ENCODE results near the gene PRSS27. TPM values are rescaled to one million over a fixed set of nuclear protein-coding genes. Genes with fewer than 3 reads are reported as not detected.

Gene PRSS27
- total RNA-seq, 1 donor from 2014 or later, result 1.3 TPM

DNA sequence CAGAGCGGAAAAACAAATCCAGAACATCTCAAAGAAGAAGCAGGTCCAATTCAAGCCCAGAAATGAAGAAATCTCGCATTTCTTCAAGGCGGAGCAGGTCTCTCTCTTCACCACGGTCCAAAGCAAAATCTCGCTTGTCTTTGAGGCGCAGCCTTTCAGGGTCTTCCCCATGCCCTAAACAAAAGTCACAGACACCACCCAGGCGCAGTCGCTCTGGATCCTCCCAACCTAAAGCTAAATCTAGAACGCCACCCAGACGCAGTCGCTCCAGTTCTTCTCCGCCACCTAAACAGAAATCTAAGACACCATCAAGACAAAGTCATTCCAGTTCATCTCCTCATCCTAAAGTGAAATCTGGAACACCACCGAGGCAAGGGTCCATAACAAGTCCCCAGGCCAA lies 42.7 kb upstream of the PRSS27 start:
- Histone ChIP-seq H3K4me1 (no peaks in the 10 kb centered on the region), H3K9me3 (no peaks in the 10 kb centered on the region), H3K27ac (no peak overlapping the region), H3K36me3 (peaks cover 100% of the 10 kb centered on the region), H3K27me3 (ENCODE audit: low read depth) (no peaks in the 10 kb centered on the region), H3K4me3 (no peak overlapping the region)
- intact Hi-C loops (cut with DNase I), result no loop called here
- DNase-seq (peak; percentile 24), ATAC-seq (no peak)
- TF ChIP-seq, protein P1, sequence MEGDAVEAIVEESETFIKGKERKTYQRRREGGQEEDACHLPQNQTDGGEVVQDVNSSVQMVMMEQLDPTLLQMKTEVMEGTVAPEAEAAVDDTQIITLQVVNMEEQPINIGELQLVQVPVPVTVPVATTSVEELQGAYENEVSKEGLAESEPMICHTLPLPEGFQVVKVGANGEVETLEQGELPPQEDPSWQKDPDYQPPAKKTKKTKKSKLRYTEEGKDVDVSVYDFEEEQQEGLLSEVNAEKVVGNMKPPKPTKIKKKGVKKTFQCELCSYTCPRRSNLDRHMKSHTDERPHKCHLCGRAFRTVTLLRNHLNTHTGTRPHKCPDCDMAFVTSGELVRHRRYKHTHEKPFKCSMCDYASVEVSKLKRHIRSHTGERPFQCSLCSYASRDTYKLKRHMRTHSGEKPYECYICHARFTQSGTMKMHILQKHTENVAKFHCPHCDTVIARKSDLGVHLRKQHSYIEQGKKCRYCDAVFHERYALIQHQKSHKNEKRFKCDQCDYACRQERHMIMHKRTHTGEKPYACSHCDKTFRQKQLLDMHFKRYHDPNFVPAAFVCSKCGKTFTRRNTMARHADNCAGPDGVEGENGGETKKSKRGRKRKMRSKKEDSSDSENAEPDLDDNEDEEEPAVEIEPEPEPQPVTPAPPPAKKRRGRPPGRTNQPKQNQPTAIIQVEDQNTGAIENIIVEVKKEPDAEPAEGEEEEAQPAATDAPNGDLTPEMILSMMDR (IDR thresholded peaks at IDR 0.05), result no peak

DNA sequence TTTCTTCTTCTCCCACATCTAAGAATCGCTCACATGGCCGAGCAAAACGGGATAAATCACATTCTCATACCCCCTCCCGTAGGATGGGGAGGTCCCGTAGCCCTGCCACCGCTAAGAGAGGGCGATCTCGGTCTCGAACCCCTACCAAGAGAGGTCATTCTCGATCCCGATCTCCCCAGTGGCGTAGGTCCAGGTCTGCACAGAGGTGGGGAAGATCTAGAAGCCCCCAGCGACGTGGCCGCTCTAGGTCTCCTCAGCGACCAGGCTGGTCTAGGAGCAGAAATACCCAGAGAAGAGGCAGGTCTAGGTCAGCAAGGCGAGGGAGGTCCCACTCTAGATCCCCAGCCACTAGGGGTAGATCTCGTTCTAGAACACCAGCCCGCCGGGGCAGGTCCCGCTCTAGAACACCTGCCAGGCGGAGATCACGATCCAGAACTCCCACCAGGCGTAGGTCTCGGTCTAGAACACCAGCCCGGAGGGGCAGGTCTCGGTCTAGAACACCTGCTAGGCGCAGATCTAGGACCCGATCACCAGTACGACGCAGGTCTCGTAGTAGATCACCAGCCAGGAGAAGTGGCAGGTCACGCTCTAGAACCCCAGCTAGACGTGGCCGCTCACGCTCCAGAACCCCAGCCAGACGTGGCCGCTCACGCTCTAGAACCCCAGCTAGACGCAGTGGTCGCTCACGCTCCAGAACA lies 42.0 kb upstream of the PRSS27 start:
- Histone ChIP-seq H3K9me3 (no peaks in the 10 kb centered on the region), H3K4me3 (no peak overlapping the region), H3K27me3 (ENCODE audit: low read depth) (no peaks in the 10 kb centered on the region), H3K36me3 (peaks cover 100% of the 10 kb centered on the region), H3K27ac (no peak overlapping the region), H3K4me1 (peaks cover 1% of the 10 kb centered on the region)
- peak; percentile 42 for DNase-seq
- TF ChIP-seq, protein P1 (IDR thresholded peaks at IDR 0.05), result no peak
- intact Hi-C loops (cut with DNase I), result no loop called here
- ATAC-seq, result no peak

DNA sequence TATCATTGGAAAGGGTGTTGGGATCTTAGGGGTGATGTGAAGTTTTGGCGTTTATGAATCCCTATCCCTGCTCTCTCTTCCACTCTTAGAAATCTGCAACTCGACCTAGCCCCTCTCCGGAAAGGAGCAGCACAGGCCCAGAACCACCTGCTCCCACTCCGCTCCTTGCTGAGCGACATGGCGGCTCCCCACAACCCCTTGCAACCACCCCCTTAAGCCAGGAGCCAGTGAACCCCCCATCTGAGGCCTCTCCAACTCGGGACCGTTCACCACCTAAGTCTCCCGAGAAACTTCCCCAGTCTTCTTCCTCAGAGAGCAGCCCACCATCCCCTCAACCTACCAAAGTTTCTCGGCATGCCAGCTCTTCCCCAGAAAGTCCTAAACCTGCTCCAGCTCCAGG lies 41.4 kb upstream of the PRSS27 start:
- no peak overlapping the region for H3K27ac ChIP-seq
- TF ChIP-seq, protein P1 (IDR thresholded peaks at IDR 0.05), result no peak
- peaks cover 98% of the 10 kb centered on the region for H3K36me3 ChIP-seq
- no peak overlapping the region for H3K4me3 ChIP-seq
- H3K27me3 ChIP-seq (ENCODE audit: low read depth), result no peaks in the 10 kb centered on the region
- peaks cover 7% of the 10 kb centered on the region for H3K4me1 ChIP-seq
- ATAC-seq (no peak), DNase-seq (peak; percentile 12)
- intact Hi-C loops (cut with DNase I), result no loop called here
- H3K9me3 ChIP-seq, result no peaks in the 10 kb centered on the region

DNA sequence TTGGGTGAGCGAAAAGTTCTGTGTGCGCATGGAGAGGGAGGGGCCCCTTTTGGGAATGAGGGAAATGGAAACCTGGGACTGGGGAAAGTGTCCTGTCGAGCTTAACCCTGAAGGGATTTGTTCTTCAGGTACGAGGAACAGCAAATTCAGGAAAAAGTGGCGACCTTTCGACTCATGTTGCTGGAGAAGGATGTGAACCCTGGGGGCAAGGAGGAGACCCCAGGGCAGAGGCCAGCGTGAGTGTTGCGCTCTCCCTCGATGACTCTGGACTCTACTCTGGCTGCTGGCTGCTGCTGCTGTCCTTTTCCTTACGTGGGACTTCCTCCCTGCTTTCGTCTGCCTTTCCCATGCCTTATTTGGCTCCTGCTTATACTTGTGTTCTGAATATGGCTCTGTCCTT lies 37.3 kb upstream of the PRSS27 start:
- DNase-seq (peak; percentile 17), ATAC-seq (no peak)
- TF ChIP-seq, protein P1 (IDR thresholded peaks at IDR 0.05), result no peak
- Histone ChIP-seq H3K4me3 (no peak overlapping the region), H3K4me1 (peaks cover 31% of the 10 kb centered on the region), H3K27ac (no peak overlapping the region), H3K36me3 (peaks cover 61% of the 10 kb centered on the region), H3K27me3 (ENCODE audit: low read depth) (no peaks in the 10 kb centered on the region), H3K9me3 (no peaks in the 10 kb centered on the region)
- intact Hi-C loops (cut with DNase I), result no loop called here

DNA sequence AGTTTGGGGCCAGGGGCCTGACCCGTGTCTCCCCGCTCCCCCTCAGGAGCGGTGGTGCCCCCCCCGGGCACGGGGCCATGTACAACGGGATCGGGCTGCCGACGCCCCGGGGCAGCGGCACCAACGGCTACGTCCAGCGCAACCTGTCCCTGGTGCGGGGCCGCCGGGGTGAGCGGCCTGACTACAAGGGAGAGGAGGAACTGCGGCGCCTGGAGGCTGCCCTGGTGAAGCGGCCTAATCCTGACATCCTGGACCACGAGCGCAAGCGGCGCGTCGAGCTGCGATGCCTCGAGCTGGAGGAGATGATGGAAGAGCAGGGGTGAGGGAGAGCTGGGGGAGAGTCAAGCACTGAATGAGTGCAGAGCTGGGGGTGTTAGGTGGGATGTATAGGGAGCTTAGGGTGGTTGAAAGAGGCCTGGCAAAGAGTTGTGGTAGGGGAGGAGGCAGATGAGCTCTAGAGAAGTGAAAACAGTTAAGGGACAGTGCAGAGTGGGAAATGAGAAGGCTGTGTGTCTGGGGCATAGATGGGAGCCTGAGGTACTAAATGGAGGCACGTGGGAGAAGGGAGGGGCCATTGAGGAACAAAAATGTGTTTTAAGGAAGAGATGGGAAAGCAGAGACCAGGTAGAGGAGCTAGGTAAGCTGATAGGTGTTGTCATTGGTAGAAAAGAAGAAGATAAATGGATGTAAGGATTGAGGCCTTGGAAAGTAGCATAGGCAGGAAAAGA lies 36.4 kb upstream of the PRSS27 start:
- H3K4me3 ChIP-seq, result no peak overlapping the region
- H3K36me3 ChIP-seq, result peaks cover 52% of the 10 kb centered on the region
- no peak overlapping the region for H3K27ac ChIP-seq

More for the DNA sequence above, 36.4 kb upstream of the PRSS27 start:
- DNase-seq (peak; percentile 35), ATAC-seq (no peak)
- intact Hi-C loops (cut with DNase I), result no loop called here
- Histone ChIP-seq H3K27me3 (ENCODE audit: low read depth) (no peaks in the 10 kb centered on the region), H3K9me3 (no peaks in the 10 kb centered on the region), H3K4me1 (peaks cover 36% of the 10 kb centered on the region)
- TF ChIP-seq, protein P1 (IDR thresholded peaks at IDR 0.05), result no peak

Data from lower lobe of right lung (tissue), 2 donors.